IMR-90 (cell line): ENCODE data around the gene UBA52. TPM values are rescaled to one million over a fixed set of nuclear protein-coding genes. Genes with fewer than 3 reads are reported as not detected.

ENCODE experiments used
- CHD1 ChIP-seq: IDR thresholded peaks from 2 replicates; pipeline ENCODE4 v1.6.1; 2012; ENCODE audit warnings: low read depth, low read length, improper control_type of control experiment
- NFE2L2 ChIP-seq: fragments of 150-350 bp; IDR thresholded peaks from 2 replicates; pipeline ENCODE4 v1.6.1; 2016; ENCODE audit warnings: low read depth, mild to moderate bottlenecking, low read length
- RFX5 ChIP-seq: IDR thresholded peaks from 2 replicates; pipeline ENCODE4 v1.8.0; 2012; ENCODE audit warnings: low read depth, mild to moderate bottlenecking, low read length, moderate library complexity
- polyA plus RNA-seq, 3 experiments: library from polyadenylated mRNA; depleted of rRNA; stranded (reverse); fragments of >200 nt; gene quantifications; 2 replicates each; pipeline ENCODE4 v1.2.3, GENCODE V29; 2012; ENCODE audit warnings: low replicate concordance in 1 of 3
- total RNA-seq: library from RNA; depleted of rRNA; stranded (reverse); fragments of >200 nt; gene quantifications from 2 replicates; pipeline ENCODE4 v1.2.3, GENCODE V29; 2012

UBA52 gene
- total and polyA plus RNA-seq, 2 of the 4 experiments (the other 2 are of a cell fraction) = 1,030 to 3,008 TPM

DNA sequence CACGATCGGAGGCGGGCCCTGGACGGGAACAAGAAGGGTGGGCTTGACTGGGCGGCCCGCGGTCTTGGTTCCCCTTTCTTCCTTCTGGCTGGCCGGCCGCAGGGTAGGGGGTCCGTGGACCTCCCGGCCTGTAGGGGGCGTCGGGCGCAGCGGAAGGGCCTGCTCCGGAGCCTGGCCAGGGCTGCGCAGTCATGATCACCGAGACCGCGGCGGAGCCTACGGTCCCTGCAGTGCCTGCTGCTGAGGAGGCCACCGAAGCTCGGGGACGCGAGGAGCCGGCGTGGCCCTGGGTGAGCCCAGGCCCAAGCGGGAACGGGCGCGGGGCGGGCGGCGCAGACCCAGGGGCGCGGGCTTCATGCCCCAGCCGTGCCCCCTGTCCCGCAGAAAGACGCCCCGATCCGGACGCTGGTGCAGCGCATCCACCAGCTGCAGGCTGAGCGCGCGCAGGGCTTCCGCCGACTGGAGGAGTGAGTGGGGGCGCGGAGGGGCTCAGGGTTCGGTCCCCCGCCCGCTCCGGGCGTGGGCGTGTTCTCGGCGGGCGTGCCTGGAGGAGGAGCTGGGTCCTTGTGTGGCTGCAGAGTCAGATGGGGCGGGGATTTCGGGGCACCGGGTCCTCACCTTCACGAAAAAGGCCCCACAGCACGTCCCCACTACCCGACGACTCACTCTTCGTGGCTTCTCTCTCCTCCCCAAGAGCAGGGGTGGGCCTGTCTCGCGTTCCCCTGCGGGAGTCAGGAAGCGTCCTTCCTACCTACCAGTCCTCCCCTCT, 17.1 kb downstream of the UBA52 start, which contains the start of gene REX1BD (continued):
- TF ChIP-seq NFE2L2 = peak; percentile 71
- no peak for TF ChIP-seq RFX5
- TF ChIP-seq CHD1 = no peak
